HEK293 (cell line): ENCODE measurements around the gene ANKRD31.
"Not testable (repeated sequence)": the region's sequence is repeated elsewhere in the genome, so short reads cannot be mapped to it uniquely, and the experiment has no call there.

ENCODE experiments used
- CTCF ChIA-PET: fragments of 350-600 bp; formaldehyde crosslinking; extraction: SDS; loops from one replicate; lab custom pipeline; 2021; ENCODE audit warnings: antibody characterized with exemption; lab: Yijun Ruan, JAX
- POLR2A ChIA-PET: fragments of 300-600 bp; formaldehyde crosslinking; extraction: SDS; loops from one replicate; lab custom pipeline; 2020; ENCODE audit warnings: antibody characterized with exemption, inconsistent platforms; lab: Yijun Ruan, JAX
- H3K27ac ChIP-seq: fragments of 200-500 bp; sonication (Bioruptor generic); 2 replicates; pipeline ENCODE4 v1.5.1; 2014; ENCODE audit warnings: low read depth, low read length, control low read depth, inconsistent platforms; ENCODE audit errors: extremely low read depth
- H3K36me3 ChIP-seq, 2 experiments: fragments of 200-500 bp in 1 of 2; sonication (Bioruptor generic) in 1 of 2; 1 replicate in 1 of 2; 2 replicates in 1 of 2; pipeline ENCODE4 v1.5.1; 2014 to 2017; ENCODE audit warnings: inconsistent platforms in 2 of 2, low read length in 2 of 2; ENCODE audit not compliant: control insufficient read depth in 2 of 2, insufficient read depth in 1 of 2
- H3K4me1 ChIP-seq: fragments of 200-500 bp; sonication (Bioruptor generic); 2 replicates; pipeline ENCODE4 v1.5.1; 2014; ENCODE audit warnings: mild to moderate bottlenecking, low read length, inconsistent platforms; ENCODE audit not compliant: control insufficient read depth, insufficient read depth
- H3K4me3 ChIP-seq: 2 replicates; pipeline ENCODE4 v1.5.1; 2011; ENCODE audit warnings: low read depth, mild to moderate bottlenecking, control low read depth, low read length, moderate library complexity
- H3K9me3 ChIP-seq: fragments of 200-500 bp; sonication (Bioruptor generic); 2 replicates; pipeline ENCODE4 v1.5.1; 2014; ENCODE audit warnings: low read depth, low read length, inconsistent platforms; ENCODE audit not compliant: control insufficient read depth, insufficient read depth
- GLIS2 ChIP-seq: fragments of 450-650 bp; formaldehyde crosslinking; IDR thresholded peaks from 2 replicates; pipeline ENCODE4 v1.5.1; 2016; ENCODE audit warnings: missing biosample characterization, missing genetic modification characterization
- PATZ1 ChIP-seq: fragments of 450-650 bp; formaldehyde crosslinking; IDR thresholded peaks from 2 replicates; pipeline ENCODE4 v1.5.1; 2016; ENCODE audit warnings: missing biosample characterization, missing genetic modification characterization
- ZBTB1 ChIP-seq: fragments of 450-650 bp; formaldehyde crosslinking; IDR thresholded peaks from 2 replicates; pipeline ENCODE4 v1.5.1; 2016; ENCODE audit warnings: missing biosample characterization, missing genetic modification characterization
- ZBTB11 ChIP-seq: fragments of 450-650 bp; formaldehyde crosslinking; conservative IDR thresholded peaks from 2 replicates; pipeline ENCODE4 v1.5.1; 2016; ENCODE audit warnings: low read depth, missing biosample characterization, missing genetic modification characterization
- ZEB2 ChIP-seq: fragments of 450-650 bp; formaldehyde crosslinking; IDR thresholded peaks from 2 replicates; pipeline ENCODE4 v1.5.1; 2016; ENCODE audit warnings: missing biosample characterization, missing genetic modification characterization
- ZNF121 ChIP-seq: fragments of 450-650 bp; formaldehyde crosslinking; IDR thresholded peaks from 2 replicates; pipeline ENCODE4 v1.5.1; 2016; ENCODE audit warnings: missing biosample characterization, missing genetic modification characterization
- ZNF214 ChIP-seq: fragments of 450-650 bp; formaldehyde crosslinking; IDR thresholded peaks from 2 replicates; pipeline ENCODE4 v1.5.1; 2017; ENCODE audit warnings: missing biosample characterization, mild to moderate bottlenecking, missing genetic modification characterization, borderline replicate concordance
- ZNF221 ChIP-seq: fragments of 450-650 bp; formaldehyde crosslinking; IDR thresholded peaks from 2 replicates; pipeline ENCODE4 v1.5.1; 2017; ENCODE audit warnings: missing biosample characterization, missing genetic modification characterization, borderline replicate concordance
- ZNF324 ChIP-seq: fragments of 450-650 bp; formaldehyde crosslinking; IDR thresholded peaks from 2 replicates; pipeline ENCODE4 v1.5.1; 2016; ENCODE audit warnings: missing biosample characterization, missing genetic modification characterization
- ZNF391 ChIP-seq: fragments of 450-650 bp; formaldehyde crosslinking; IDR thresholded peaks from 2 replicates; pipeline ENCODE4 v1.5.1; 2016; ENCODE audit warnings: low read depth, missing biosample characterization, missing genetic modification characterization, borderline replicate concordance
- ZNF580 ChIP-seq: fragments of 450-650 bp; formaldehyde crosslinking; IDR thresholded peaks from 2 replicates; pipeline ENCODE4 v1.5.1; 2016; ENCODE audit warnings: missing biosample characterization, missing genetic modification characterization
- ZNF585B ChIP-seq: fragments of 450-650 bp; formaldehyde crosslinking; IDR thresholded peaks from 2 replicates; pipeline ENCODE4 v1.5.1; 2016; ENCODE audit warnings: missing biosample characterization, missing genetic modification characterization
- ZNF776 ChIP-seq: fragments of 450-650 bp; formaldehyde crosslinking; IDR thresholded peaks from 2 replicates; pipeline ENCODE4 v1.5.0; 2017; ENCODE audit warnings: missing biosample characterization, missing genetic modification characterization, borderline replicate concordance
- TF ChIP-seq, protein P1 (sequence below): fragments of 450-650 bp; formaldehyde crosslinking; conservative IDR thresholded peaks from 2 replicates; pipeline ENCODE4 v1.5.1; 2016; ENCODE audit warnings: low read depth, missing biosample characterization, missing genetic modification characterization

Gene ANKRD31

DNA sequence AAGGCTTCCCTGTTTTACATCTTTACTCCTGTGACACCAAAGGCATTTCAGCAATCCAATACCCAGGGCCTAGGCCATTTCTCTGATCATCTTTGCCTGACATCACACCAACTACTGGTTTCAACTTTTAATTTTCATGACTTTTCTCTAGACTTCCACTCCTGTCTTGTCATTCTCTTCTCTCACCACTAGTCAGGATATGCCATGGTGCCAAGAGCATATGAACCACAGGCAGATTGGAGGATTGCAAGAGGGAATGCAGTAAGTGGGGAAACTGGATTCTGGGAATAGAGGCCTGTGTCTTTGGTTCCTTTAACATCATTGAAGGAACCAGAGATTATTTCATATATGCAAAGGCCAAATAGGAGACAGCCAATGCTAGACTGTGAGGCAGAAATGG, 69.3 kb downstream of the ANKRD31 start (continued):
- TF ChIP-seq ZNF391 (tag by site-specific recombination) (no peak), ZNF221 (tag by site-specific recombination) (no peak), ZBTB11 (no peak), ZBTB1 (tag by site-specific recombination) (no peak), ZNF776 (tag by site-specific recombination) (no peak), ZEB2 (tag by site-specific recombination) (no peak), GLIS2 (tag by site-specific recombination) (no peak), ZNF214 (tag by site-specific recombination) (no peak), ZNF580 (tag by site-specific recombination) (no peak), PATZ1 (no peak), ZNF324 (tag by site-specific recombination) (no peak), ZNF121 (no peak)
- TF ChIP-seq, protein P1, sequence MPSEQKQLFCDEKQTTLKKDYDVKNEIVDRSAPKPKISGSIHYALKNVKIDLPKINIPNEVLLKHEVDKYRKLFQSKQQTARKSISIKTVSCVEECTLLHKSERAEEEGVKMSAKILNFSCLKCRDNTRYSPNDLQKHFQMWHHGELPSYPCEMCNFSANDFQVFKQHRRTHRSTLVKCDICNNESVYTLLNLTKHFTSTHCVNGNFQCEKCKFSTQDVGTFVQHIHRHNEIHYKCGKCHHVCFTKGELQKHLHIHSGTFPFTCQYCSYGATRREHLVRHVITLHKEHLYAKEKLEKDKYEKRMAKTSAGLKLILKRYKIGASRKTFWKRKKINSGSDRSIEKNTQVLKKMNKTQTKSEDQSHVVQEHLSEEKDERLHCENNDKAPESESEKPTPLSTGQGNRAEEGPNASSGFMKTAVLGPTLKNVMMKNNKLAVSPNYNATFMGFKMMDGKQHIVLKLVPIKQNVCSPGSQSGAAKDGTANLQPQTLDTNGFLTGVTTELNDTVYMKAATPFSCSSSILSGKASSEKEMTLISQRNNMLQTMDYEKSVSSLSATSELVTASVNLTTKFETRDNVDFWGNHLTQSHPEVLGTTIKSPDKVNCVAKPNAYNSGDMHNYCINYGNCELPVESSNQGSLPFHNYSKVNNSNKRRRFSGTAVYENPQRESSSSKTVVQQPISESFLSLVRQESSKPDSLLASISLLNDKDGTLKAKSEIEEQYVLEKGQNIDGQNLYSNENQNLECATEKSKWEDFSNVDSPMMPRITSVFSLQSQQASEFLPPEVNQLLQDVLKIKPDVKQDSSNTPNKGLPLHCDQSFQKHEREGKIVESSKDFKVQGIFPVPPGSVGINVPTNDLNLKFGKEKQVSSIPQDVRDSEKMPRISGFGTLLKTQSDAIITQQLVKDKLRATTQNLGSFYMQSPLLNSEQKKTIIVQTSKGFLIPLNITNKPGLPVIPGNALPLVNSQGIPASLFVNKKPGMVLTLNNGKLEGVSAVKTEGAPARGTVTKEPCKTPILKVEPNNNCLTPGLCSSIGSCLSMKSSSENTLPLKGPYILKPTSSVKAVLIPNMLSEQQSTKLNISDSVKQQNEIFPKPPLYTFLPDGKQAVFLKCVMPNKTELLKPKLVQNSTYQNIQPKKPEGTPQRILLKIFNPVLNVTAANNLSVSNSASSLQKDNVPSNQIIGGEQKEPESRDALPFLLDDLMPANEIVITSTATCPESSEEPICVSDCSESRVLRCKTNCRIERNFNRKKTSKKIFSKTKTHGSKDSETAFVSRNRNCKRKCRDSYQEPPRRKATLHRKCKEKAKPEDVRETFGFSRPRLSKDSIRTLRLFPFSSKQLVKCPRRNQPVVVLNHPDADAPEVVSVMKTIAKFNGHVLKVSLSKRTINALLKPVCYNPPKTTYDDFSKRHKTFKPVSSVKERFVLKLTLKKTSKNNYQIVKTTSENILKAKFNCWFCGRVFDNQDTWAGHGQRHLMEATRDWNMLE (tag by site-specific recombination), result no peak

GRCh38 chr5:75161508-75161907, 75.2 kb downstream of the ANKRD31 start:
- peak; percentile 95 for TF ChIP-seq ZNF585B (tag by site-specific recombination)
- TF ChIP-seq, all 188 proteins: peak for 1; not testable (repeated sequence) for 187
- POLR2A ChIA-PET, H3K4me3 ChIP-seq, H3K27ac ChIP-seq, H3K4me1 ChIP-seq, CTCF ChIA-PET, H3K36me3 ChIP-seq, H3K9me3 ChIP-seq: not testable (repeated sequence)
